AG10803 (cell line): ENCODE data around the gene MACIR.

Experiments
- DNase-seq: peaks from one replicate; pipeline ENCODE4 v3.0.0; 2010; ENCODE audit warnings: low read depth
- H3K4me3 ChIP-seq: 2 replicates; pipeline ENCODE4 v1.5.1; 2011; ENCODE audit warnings: mild to moderate bottlenecking, low read length, control low read depth
- CTCF ChIP-seq: conservative IDR thresholded peaks from 2 replicates; pipeline ENCODE4 v1.5.1; 2011; ENCODE audit warnings: mild to moderate bottlenecking, low read length, control low read depth, inconsistent platforms

Gene MACIR

GRCh38 chr5:103232393-103232999 is 26.1 kb upstream of the MACIR start:
- H3K4me3 ChIP-seq, result no peak overlapping the region
- peak; percentile 47 for DNase-seq
- TF ChIP-seq CTCF, result peak; percentile 82

- TF ChIP-seq CTCF, result no peak
- DNase-seq, result peak; percentile 33
These were observed 24.2 kb upstream of the MACIR start for GRCh38 chr5:103234239-103234975.

GRCh38 chr5:103235891-103236290 is 22.7 kb upstream of the MACIR start:
- DNase-seq, result no peak
- TF ChIP-seq CTCF, result no peak

More at GRCh38 chr5:103234239-103234975, 24.2 kb upstream of the MACIR start:
- H3K4me3 ChIP-seq, result no peak overlapping the region

GRCh38 chr5:103237778-103238177 is 20.8 kb upstream of the MACIR start:
- no peak for DNase-seq
- H3K4me3 ChIP-seq, result no peak overlapping the region
- TF ChIP-seq CTCF, result no peak

More at GRCh38 chr5:103235891-103236290, 22.7 kb upstream of the MACIR start:
- H3K4me3 ChIP-seq, result no peak overlapping the region

- no peak for TF ChIP-seq CTCF
- H3K4me3 ChIP-seq, result no peak overlapping the region
- DNase-seq, result no peak
These were observed 14.9 kb upstream of the MACIR start for GRCh38 chr5:103243665-103244064.

- no peak overlapping the region for H3K4me3 ChIP-seq
- no peak for TF ChIP-seq CTCF
- no peak for DNase-seq
These were observed 14.2 kb upstream of the MACIR start for GRCh38 chr5:103244398-103244797.

- H3K4me3 ChIP-seq, result no peak overlapping the region
- TF ChIP-seq CTCF, result no peak
- no peak for DNase-seq
These were observed 12.8 kb upstream of the MACIR start for GRCh38 chr5:103245761-103246160.
